ENCODE measurements around the gene CCDC170.
"Not testable (repeated sequence)": the region's sequence is repeated elsewhere in the genome, so short reads cannot be mapped to it uniquely, and the experiment has no call there.

Gene CCDC170

DNA sequence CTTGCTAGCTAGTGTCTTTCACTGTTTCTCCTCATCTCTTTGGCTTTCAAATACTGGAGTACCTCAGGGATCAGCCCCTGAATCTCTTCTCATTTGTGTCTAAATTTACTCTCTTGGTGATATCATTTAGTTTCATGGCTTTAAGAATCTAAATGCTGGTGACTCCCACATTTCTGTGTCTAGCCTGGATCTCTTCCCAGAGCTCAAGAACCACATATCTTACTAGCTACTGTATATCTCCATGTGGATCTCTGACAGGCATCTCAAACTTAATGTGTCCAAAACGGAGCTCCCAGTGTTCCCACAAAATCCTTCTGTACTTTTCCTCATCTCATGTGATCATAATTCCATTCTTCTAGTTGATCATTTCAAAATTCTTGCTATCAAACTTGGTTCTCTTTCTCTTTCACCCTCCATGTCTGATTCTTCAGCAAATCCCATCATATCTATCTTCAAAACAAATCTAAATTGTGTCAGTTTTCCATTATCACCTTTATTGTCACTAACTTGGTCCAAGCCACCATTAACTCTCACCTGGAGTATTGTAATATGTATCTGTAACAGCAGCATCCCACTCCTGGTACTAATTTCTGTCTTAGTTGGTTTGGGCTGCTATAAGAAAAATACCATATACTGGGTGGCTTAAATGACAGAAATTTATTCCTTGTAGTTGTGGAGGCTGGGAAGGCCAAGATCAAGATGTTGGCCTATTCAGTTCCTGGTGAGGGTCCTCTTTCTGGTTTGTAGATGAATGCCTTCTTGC lies 45.9 kb downstream of the CCDC170 start:
- DNase-seq (ENCODE audit: insufficient read length, low spot score) (no peak), FAIRE-seq (no peak)

DNA sequence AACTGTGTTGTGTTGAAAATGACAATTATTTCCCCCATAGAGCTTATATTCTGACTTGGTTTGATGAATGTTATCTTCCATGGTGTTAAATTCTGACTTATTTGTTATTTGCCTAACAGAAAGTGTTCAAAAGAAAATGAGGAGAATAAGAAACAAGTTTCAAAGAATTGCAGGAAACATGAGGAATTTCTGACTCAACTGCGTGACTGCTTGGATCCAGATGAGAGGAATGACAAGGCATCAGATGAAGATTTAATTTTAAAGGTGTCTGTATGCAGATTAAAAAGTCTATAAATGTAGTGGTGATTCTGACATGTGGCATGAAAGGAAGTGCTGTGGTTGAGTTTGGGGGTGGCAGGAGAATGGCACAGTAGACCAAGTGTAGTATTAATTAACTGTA lies 50.6 kb downstream of the CCDC170 start:
- no peak for DNase-seq (ENCODE audit: insufficient read length, low spot score)
- no peak for FAIRE-seq

DNA sequence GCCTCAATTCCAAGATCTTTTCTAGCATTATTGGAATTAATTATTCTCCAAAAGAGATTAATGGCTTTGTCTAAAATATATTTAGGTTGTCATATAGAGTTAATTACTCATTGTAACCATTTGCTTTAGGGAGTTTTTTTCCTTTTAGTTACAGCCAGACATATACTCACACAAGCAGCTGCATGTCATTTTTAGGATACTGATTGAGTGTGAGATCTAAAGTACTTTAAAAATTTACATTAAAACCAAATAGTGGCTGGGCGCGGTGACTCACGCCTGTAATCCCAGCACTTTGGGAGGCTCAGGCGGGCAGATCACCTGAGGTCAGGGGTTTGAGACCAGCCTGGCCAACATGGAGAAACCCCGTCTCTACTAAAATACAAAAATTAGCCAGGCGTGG lies 51.1 kb downstream of the CCDC170 start:
- DNase-seq (ENCODE audit: insufficient read length, low spot score); FAIRE-seq: not testable (repeated sequence)

DNA sequence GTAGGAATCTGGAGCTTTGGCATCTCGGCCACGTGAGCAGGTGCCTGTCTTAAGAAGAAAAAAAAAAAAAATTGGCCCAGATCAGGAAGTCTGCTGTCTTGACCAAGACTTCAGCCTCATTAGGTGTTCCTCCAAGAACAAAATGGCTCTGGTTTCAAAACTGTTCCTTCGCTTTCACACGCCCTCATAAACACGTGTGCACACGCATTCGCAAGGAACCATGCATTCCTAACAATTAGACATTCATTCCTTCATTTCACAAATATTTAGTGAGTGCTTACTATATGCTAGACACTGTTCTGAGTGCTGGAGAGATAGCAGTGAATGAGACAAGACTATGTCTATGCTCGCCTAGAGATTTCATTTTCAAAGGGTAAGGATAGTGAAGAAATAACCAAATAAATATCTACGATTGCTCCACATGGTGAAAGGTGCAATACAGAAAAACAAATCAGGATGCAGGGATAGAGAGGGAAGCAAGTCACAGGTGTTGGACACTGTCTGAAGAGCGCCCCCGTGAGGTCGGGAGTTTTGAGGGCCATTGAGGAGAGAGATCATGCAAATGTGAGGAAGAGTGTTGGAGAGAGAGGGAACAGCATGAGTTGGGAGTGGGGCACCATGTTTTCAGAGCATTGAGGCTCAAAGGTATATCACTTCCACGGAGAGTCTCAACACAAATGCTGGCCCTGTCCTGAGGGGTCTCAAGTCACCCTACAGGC lies 53.3 kb downstream of the CCDC170 start:
- FAIRE-seq = no peak
- DNase-seq (ENCODE audit: insufficient read length, low spot score) = no peak

DNA sequence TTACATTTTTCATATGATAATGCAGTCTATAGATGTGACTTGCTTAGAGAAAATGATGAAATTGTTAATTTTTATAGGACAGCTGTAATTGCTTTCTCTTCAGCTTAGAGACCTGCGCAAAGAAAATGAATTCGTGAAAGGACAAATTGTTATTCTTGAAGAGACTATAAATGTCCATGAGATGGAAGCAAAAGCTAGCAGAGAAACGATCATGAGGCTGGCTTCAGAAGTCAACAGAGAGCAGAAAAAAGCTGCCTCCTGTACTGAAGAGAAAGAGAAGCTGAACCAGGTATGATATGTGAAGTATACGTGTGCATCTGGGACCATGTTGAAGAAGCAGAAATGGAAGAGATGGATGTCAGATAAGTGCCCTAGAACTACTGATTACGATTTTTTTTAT lies 54.4 kb downstream of the CCDC170 start:
- DNase-seq (ENCODE audit: insufficient read length, low spot score) (no peak), FAIRE-seq (no peak)

DNA sequence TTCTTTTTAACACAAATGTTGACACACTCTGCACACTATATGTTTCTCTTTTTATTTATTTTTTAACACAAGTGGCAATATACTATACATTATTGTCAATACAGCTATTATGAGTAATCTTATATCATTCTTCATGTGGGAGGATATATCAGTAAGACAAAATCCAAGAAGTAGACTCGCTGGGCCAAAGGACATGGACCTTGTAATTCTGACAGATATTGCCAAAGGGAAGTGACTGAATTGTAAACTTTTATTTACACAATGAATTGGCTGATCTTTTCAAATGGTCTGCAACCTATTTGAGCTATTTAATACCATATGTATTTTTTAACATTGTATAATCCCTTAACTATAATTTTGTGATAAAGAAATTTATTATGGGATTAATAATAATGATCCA lies 56.0 kb downstream of the CCDC170 start:
- DNase-seq (ENCODE audit: insufficient read length, low spot score) (no peak), FAIRE-seq (no peak)

DNA sequence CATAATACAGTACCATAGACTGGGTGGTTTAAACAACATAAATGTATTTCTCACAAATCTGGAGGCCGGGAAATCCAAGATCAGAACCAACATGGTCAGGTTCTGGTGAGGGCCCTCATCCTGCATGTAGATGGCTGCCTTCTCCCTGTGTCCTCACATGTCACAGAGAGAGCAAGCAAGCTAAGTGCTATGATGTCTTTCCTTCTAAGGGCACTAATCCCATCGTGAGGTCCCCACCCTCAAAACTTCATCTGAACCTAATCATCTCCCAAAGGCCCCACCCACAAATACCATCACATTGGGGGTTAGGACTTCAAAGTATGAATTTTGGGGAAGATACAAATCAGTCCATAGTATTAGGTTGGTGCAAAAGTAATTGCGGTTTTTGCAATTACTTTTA lies 56.8 kb downstream of the CCDC170 start:
- DNase-seq (ENCODE audit: insufficient read length, low spot score) = no peak
- no peak for FAIRE-seq

DNA sequence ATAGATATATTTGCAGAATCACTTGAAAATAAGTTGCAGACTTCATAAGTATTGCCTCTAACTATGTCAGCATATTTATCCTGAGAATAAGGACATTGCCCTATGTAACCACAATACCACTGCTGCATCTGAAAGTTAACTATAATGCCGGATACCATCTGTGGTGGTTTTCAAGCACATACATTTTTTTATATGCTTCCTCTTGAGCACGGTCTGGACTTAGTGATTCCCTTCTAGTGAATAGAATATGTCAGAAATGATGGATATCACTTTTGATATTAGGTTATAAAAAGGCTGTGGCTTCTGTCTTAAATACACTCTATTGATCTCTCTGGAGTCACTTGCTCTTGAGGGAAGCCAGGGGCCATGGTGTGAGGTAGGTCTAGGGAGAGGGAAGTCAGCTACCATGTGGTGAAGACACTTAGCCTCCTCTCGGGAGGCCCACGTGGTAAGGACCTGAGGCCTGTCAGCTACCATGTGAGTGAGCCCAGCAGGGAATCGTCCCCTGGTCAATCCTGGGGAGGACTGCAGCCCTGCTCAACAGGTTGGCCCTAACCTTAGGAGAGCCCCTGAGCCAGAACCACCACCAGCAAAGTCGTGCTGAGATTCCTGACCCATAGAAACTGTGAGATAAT lies 57.5 kb downstream of the CCDC170 start:
- FAIRE-seq (no peak), DNase-seq (ENCODE audit: insufficient read length, low spot score) (no peak)

DNA sequence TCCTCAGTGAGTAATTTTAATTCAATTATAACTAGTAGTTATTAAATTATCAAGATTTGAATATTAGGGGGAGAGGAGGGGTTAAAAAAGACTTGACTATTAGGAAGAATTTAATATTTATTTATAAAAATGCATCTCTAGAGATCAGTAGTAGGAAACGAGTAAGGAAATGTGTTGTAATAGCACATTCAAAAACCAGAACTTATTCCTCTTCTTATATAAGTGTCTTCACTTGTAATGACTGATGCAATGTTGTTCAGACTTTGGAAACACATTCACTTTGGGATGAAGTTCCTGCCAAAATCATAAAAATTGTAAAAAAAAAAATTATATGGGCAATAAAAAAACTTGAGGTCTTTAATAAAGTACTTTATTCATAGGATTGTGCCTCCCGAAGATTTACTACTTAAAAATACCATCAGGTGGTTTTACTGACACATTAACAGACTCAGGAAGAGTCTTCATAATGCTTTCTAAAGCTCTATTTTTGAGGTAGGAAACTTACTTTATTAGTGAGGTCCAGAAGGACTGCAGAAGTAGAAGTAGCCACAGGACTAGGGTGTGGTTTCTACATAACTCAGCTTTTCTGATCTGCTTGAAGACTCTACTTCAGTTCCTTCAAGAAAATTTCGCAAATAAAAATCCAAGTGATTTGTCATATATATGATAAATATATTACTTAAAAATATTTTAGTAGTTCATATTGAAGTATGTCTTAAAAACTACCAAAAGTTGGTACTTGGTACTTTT lies 59.8 kb downstream of the CCDC170 start:
- no peak for DNase-seq (ENCODE audit: insufficient read length, low spot score)
- no peak for FAIRE-seq

DNA sequence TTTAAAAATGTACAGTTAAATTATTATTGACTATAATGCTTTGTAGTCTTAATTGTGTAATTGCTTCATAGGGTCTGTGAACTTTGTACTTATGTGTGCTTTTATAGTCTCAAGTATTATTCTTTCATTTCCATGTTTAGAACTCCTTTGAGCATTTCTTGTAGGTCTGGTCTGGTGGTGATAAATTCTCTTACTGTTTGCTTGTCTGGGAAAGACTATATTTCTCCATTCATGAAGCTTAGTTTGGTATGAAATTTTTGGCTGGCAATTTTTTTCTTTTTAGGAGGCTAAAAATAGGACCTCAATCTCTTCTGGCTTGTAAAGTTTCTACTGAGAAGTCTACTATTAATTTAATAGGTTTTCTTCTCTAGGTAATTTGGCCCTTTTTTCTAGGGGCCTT lies 67.4 kb downstream of the CCDC170 start:
- no peak for DNase-seq (ENCODE audit: insufficient read length, low spot score)
- FAIRE-seq = no peak

DNA sequence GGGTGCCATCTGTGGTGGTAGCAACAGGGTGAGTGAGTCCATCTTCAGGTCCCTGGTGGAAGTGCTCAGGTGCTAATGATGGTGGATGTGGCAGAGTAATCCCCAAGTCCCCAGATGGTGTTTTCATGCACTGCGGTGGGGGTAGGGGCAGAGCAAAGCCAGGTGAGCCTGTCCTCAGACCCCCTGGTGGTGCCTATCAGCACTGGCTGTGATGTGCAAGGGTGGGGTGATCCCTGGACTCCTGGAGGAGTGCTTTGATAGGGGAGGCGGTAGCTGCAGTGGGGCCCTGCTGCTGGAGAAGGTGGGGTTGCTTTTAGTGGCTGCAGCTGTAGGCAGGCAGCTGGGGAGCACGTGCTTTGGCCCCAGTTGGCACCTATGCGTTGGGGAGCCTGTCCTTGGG lies 70.8 kb downstream of the CCDC170 start:
- DNase-seq (ENCODE audit: insufficient read length, low spot score) = no peak
- no peak for FAIRE-seq

DNA sequence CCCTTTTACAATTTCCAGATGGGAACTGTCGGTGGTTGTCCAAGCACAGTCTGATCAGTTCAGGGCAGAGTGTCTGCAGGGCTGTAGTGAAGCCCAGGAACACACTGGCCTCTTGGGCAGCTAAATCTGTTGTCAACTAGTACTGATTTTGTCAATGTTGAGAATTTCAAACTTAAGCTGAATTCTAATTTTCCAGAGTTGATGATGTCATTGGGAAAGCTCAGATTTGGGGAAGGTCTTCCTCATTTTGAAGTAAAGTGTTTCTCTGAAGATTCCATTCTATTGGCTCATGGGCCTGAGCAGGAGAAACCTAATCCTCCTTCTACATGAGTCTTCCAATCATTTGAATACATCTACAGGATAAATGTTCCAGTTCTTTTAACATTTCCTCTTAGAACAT lies 72.1 kb downstream of the CCDC170 start:
- no peak for DNase-seq (ENCODE audit: insufficient read length, low spot score)
- no peak for FAIRE-seq

DNA sequence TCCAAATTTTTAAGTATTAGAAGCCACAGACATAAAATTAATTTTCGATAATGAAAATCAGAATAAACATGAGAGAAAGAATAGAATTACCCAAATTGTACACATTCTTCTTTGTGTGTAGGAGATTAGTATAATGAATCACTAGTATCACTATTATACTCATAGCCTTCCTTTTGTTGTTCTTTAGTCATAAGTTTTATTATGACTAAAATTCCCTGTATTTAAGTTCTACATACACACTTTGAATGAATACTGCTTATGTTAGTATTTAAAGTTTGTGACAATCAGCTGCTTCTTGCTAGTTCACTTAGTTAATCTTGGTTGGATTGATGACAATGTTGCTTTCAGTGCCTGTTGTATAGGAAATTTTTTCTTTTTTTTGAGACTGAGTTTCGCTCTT lies 72.7 kb downstream of the CCDC170 start:
- DNase-seq (ENCODE audit: insufficient read length, low spot score) (no peak), FAIRE-seq (no peak)

DNA sequence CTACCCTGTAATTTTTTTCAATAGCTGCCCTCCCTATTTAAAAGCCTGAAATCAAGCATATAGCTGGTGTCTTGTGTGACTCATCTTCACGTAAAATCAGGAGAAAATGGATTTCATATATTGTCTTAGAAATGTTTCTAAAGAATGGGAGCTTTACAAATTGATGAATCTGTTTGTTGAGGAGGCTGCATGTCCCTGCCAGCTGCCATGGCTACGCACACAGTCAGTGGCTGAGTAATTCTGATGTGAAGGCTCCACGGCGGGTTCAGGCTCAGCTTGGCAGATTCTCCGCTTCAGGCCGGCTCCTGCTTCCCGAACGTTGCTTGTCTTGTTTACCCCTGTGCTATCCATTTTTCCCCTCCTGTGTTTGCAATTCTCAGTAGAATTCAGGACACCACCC lies 82.8 kb downstream of the CCDC170 start:
- DNase-seq (ENCODE audit: insufficient read length, low spot score) = no peak
- FAIRE-seq = no peak

DNA sequence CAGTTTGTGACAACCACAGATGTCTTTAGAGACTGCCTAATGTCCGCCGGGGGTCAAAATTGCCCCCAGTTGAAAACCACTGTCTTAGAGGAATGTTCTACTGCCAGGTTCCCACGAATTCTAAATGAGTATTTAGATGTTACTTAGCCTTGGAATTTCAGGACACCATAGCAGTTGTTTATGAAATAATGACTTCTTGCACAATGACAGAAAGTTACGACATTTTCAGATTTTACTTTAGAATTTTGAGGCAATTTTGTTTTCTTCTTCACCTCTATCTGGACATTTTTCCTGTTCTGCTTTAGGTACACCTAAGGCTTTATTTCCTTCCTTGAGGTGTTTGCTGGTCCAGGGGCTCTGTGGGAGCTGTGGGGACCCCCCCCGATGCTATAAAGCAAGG lies 83.4 kb downstream of the CCDC170 start:
- FAIRE-seq (no peak), DNase-seq (ENCODE audit: insufficient read length, low spot score) (no peak)

DNA sequence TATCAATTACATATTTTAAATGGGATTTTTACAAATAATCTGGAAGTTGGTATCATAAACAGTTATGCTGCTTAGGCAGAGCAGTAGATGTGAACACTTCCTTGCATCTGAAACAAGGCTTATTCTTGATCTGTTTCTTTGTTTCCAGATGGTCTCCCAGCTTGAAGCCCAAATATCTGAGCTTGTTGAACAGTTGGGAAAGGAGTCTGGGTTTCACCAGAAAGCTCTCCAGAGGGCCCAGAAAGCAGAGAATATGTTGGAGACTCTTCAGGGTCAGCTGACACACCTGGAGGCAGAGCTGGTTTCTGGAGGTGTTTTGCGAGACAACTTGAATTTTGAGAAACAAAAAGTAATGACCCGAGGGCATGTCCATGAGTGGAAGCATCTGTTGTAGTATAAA lies 91.9 kb downstream of the CCDC170 start:
- FAIRE-seq (no peak), DNase-seq (ENCODE audit: insufficient read length, low spot score) (no peak)

DNA sequence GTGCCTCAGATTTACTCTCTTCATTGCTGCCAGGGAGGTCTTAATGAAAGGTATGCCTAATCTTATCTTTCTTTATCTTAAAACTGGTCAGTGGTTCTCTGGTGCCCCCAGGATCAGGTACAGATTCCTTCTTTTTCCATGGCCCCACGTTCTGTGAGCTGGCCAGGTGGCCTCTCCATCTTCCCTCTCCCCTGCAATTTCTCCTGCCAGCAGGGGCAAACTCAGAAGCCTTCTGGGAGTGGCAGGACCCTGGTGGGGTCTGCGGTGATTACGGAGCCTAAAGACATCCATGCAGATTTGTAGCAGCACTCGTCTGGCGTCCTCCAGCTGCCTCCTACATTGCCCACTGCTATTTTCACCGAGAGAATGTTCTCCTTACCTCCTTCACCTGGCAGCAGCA lies 95.8 kb downstream of the CCDC170 start:
- DNase-seq (ENCODE audit: insufficient read length, low spot score) (no peak), FAIRE-seq (no peak)

DNA sequence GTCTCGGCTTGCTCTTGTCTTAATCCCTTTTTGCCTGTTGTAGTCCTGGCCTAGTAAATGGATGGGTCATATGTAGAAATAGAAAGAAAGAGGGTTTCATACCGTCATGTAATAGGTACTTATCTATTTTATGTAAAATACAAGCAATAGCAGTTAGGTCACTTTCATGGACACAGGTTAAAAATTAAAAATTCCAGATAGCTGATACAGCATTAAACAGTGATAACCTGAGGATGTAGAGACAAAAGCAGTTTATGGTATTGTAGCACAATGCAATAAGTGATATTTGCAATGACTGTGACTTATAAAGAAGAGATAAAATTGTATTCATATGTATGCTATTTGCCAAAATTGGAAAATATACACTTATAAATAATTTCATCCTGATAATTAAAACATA lies 96.9 kb downstream of the CCDC170 start:
- no peak for DNase-seq (ENCODE audit: insufficient read length, low spot score)
- no peak for FAIRE-seq

DNA sequence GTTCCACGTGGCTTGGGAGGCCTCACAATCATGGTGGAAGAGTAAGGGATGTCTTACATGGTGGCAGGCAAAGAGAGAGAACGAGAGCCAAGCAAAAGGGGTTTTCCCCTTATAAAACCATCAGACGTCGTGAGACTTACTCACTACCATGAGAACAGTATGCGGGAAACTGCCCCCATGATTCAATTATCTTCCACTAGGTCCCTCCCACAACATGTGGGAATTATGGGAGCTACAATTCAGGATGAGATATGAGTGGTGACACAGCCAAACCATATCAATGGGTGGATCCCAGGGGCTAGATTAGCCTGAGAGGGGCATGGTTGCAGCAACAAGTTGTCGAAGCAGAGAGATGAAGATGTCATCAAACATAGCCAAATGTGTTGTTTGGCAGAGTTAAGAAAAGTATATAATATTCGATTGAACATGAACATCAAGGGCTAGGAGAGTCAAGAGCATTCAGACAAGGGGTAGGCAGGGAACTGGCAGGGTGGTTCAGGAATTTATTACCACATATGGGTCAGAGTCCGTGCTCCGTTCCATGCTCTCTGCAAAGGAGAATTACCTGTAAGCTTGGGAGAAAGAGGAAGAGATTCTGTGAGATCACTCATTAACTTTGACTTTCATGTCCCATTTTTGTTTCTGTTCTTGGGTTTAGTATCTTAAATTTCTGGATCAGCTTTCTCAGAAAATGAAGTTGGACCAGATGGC lies 98.8 kb downstream of the CCDC170 start:
- FAIRE-seq (no peak), DNase-seq (ENCODE audit: insufficient read length, low spot score) (no peak)

DNA sequence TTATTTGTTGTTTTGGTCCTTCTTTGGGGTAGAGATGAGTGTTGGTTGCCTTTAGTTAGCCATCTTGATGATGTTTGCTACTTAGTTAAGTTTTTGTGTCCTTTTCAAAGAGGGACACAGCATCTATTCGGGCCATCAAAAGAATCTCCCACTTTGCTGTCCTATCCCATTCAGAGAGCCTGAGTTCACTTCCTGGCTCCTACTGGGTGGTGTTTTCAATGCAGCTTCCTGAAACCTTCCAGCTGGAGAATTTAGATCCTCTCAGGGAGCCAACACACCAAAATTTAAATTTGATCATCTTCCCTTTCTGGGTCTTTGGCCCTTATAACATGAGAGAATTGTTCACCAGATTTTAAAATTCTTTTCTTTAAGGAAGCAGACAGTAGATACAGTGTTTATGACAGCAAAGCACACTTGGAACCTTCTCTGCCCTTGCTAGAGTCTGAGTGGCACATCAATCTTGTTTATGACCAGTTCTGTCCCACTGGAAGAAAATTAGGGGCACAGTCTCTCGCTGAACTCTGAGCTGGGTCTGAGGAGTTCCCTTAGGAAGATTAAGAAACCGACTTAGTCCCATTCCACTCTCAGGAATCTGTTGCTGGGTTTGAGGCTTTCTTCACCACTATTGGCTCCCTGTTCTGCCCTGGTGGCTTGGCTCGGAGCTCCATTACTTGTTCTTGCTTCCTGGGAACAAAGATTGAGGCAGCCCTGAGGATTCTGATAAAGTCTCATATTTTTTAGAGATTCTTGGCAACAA lies 115.5 kb downstream of the CCDC170 start:
- FAIRE-seq (no peak), DNase-seq (ENCODE audit: insufficient read length, low spot score) (no peak)

All from GM19239 (cell line).